Testis (tissue), 2 donors: ENCODE results near the gene RABIF.

Experiments
- POLR2A ChIP-seq: fragments of 450-650 bp; IDR thresholded peaks from one replicate; pipeline ENCODE4 v1.6.1; 2017; ENCODE audit warnings: antibody characterized with exemption, mild to moderate bottlenecking, moderate library complexity
- TF ChIP-seq, protein P1 (sequence below), 3 experiments: fragments of 450-650 bp in 2 of 3; fragments of 200-600 bp in 1 of 3; sonication (generic) in 1 of 3; IDR thresholded peaks; one replicate each; pipeline ENCODE4 v1.5.1; 2016 to 2019; ENCODE audit warnings: antibody characterized with exemption in 3 of 3, mild to moderate bottlenecking in 2 of 3, moderate library complexity in 1 of 3

DNA sequence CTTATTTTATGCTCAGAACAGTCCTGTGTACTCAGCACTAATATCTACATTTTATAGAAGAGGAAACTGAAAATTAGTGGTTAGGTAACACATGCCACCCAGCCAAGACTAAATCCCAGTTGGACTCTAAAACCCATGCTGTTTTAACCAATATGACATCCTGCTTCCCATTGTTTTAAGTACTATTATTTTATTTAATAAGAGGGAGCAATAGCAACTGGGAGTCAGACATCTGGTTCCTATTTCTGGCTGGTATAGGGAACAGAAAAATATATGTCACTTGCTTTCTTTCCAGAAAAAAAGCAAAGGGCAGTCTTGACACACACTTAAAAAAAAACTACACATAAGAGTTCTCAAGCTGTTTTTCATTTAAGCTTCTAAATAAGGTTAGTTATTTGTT lies 26.2 kb upstream of the RABIF start:
- TF ChIP-seq POLR2A: no peak
- TF ChIP-seq, protein P1, sequence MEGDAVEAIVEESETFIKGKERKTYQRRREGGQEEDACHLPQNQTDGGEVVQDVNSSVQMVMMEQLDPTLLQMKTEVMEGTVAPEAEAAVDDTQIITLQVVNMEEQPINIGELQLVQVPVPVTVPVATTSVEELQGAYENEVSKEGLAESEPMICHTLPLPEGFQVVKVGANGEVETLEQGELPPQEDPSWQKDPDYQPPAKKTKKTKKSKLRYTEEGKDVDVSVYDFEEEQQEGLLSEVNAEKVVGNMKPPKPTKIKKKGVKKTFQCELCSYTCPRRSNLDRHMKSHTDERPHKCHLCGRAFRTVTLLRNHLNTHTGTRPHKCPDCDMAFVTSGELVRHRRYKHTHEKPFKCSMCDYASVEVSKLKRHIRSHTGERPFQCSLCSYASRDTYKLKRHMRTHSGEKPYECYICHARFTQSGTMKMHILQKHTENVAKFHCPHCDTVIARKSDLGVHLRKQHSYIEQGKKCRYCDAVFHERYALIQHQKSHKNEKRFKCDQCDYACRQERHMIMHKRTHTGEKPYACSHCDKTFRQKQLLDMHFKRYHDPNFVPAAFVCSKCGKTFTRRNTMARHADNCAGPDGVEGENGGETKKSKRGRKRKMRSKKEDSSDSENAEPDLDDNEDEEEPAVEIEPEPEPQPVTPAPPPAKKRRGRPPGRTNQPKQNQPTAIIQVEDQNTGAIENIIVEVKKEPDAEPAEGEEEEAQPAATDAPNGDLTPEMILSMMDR (IDR thresholded peaks at IDR 0.05): no peak
